Peyer's patch (tissue), 4 donors: ENCODE data around the gene PRRT4.

ENCODE experiments used
- CTCF ChIP-seq, 6 experiments: fragments of 450-650 bp in 4 of 6; fragments of 200-600 bp in 2 of 6; sonication (generic) in 1 of 6; IDR thresholded peaks; one replicate each; pipeline ENCODE4 v1.5.1; 2017 to 2019; ENCODE audit warnings: antibody characterized with exemption in 6 of 6, mild to moderate bottlenecking in 3 of 6, moderate library complexity in 1 of 6
- POLR2A ChIP-seq, 2 donors: fragments of 450-650 bp; IDR thresholded peaks; one replicate each; pipeline ENCODE4 v1.5.1; 2017; ENCODE audit warnings: antibody characterized with exemption in 2 of 2, mild to moderate bottlenecking in 2 of 2, moderate library complexity in 2 of 2

- TF ChIP-seq POLR2A (IDR thresholded peaks at IDR 0.05) (no peak), CTCF (IDR thresholded peaks at IDR 0.05) (no peak)
Observed at GRCh38 chr7:128360359-128360678, 1.2 kb downstream of the PRRT4 start.
